GM23338 (cell line): ENCODE results near the gene LYPLAL1. TPM values are rescaled to one million over a fixed set of nuclear protein-coding genes. Genes with fewer than 3 reads are reported as not detected.

ENCODE experiments used
- ATAC-seq: fragments of 200-7000 bp; cut with Tn5 transposase; 3 replicates; pipeline ENCODE4 v1.9.1; 2020
- DNase-seq: peaks from one replicate; pipeline ENCODE4 v3.0.0-alpha.2; 2015; ENCODE audit warnings: low spot score
- H2AFZ ChIP-seq: fragments of 200-600 bp; sonication (generic); 2 replicates; pipeline ENCODE4 v1.8.0; 2016; ENCODE audit warnings: antibody characterized with exemption, mild to moderate bottlenecking, moderate library complexity
- H3F3A ChIP-seq: fragments of 200-600 bp; sonication (generic); replicated peaks from 2 replicates; pipeline ENCODE4 v1.8.0; 2017; ENCODE audit warnings: antibody characterized with exemption, mixed run types, low read depth
- H3K27ac ChIP-seq: fragments of 200-600 bp; sonication (generic); 2 replicates; pipeline ENCODE4 v1.6.1; 2016; ENCODE audit warnings: low read depth
- H3K27me3 ChIP-seq: fragments of 200-600 bp; sonication (generic); 2 replicates; pipeline ENCODE4 v1.8.0; 2016; ENCODE audit warnings: mild to moderate bottlenecking, mixed run types, moderate library complexity; ENCODE audit not compliant: insufficient read depth
- H3K36me3 ChIP-seq: fragments of 200-600 bp; sonication (generic); 2 replicates; pipeline ENCODE4 v1.8.0; 2016; ENCODE audit warnings: mild to moderate bottlenecking; ENCODE audit not compliant: insufficient read depth
- H3K4me1 ChIP-seq: fragments of 200-600 bp; sonication (generic); 2 replicates; pipeline ENCODE4 v1.8.0; 2016; ENCODE audit warnings: mild to moderate bottlenecking, moderate library complexity; ENCODE audit not compliant: insufficient read depth
- H3K4me2 ChIP-seq: fragments of 200-600 bp; sonication (generic); 2 replicates; pipeline ENCODE4 v1.7.1; 2017; ENCODE audit warnings: mixed run types
- H3K4me3 ChIP-seq: fragments of 200-600 bp; sonication (generic); 2 replicates; pipeline ENCODE4 v1.6.1; 2016; ENCODE audit warnings: mixed run types
- H3K79me2 ChIP-seq: fragments of 200-600 bp; sonication (generic); replicated peaks from 2 replicates; pipeline ENCODE4 v1.8.0; 2017; ENCODE audit warnings: mild to moderate bottlenecking; ENCODE audit not compliant: insufficient read depth
- H3K9me2 ChIP-seq: fragments of 200-600 bp; sonication (generic); 2 replicates; pipeline ENCODE4 v1.8.0; 2017; ENCODE audit not compliant: insufficient read depth
- H4K20me1 ChIP-seq: fragments of 200-600 bp; sonication (generic); replicated peaks from 2 replicates; pipeline ENCODE4 v1.8.0; 2017; ENCODE audit warnings: mild to moderate bottlenecking; ENCODE audit not compliant: insufficient read depth
- H3K27ac Mint-ChIP-seq: 2 replicates; pipeline ENCODE4 v1.8.0; 2020; ENCODE audit warnings: inconsistent platforms, mild to moderate bottlenecking, moderate library complexity, mixed read lengths
- H3K27me3 Mint-ChIP-seq: 3 replicates; pipeline ENCODE4 v1.8.0; 2022; ENCODE audit warnings: low read depth, mild to moderate bottlenecking, moderate library complexity, mixed read lengths, inconsistent platforms; ENCODE audit not compliant: insufficient read depth, poor library complexity
- H3K36me3 Mint-ChIP-seq: 3 replicates; pipeline ENCODE4 v1.8.0; 2021; ENCODE audit warnings: low read depth, mild to moderate bottlenecking, inconsistent platforms, moderate library complexity, mixed read lengths
- H3K4me1 Mint-ChIP-seq: 3 replicates; pipeline ENCODE4 v1.8.0; 2020; ENCODE audit warnings: mild to moderate bottlenecking, inconsistent platforms, mixed read lengths
- H3K4me3 Mint-ChIP-seq: 3 replicates; pipeline ENCODE4 v1.8.0; 2021; ENCODE audit warnings: moderate library complexity, mild to moderate bottlenecking, inconsistent platforms, mixed read lengths
- H3K9me3 Mint-ChIP-seq: 3 replicates; pipeline ENCODE4 v1.8.0; 2020; ENCODE audit warnings: moderate library complexity, mild to moderate bottlenecking, inconsistent platforms, mixed read lengths
- EZH2 ChIP-seq: fragments of 200-600 bp; sonication (generic); IDR thresholded peaks from one replicate; pipeline ENCODE4 v1.8.0; 2017; ENCODE audit warnings: antibody characterized with exemption, mild to moderate bottlenecking, low read depth; ENCODE audit not compliant: unreplicated experiment
- EZH2phosphoT487 ChIP-seq: fragments of 200-600 bp; sonication (generic); IDR thresholded peaks from one replicate; pipeline ENCODE4 v1.8.1; 2018; ENCODE audit warnings: antibody characterized with exemption; ENCODE audit not compliant: unreplicated experiment
- JUNB ChIP-seq: IDR thresholded peaks from one replicate; pipeline ENCODE4 v1.6.1; 2016; ENCODE audit warnings: antibody characterized with exemption; ENCODE audit not compliant: unreplicated experiment
- STAT1 ChIP-seq: IDR thresholded peaks from one replicate; pipeline ENCODE4 v1.6.1; 2016; ENCODE audit warnings: antibody characterized with exemption; ENCODE audit not compliant: unreplicated experiment
- ZNF331 ChIP-seq: fragments of 250-450 bp; sonication (Bioruptor Pico); IDR thresholded peaks from 2 replicates; pipeline ENCODE4 v1.5.0; 2020; ENCODE audit warnings: low read depth, mild to moderate bottlenecking, moderate library complexity
- polyA plus RNA-seq: library from polyadenylated mRNA; unstranded; fragments of >200 nt; fragmentation: Nextera tagmentation; extraction: Ambion mirVana; gene quantifications from 2 replicates; pipeline ENCODE4 v1.2.1, GENCODE V29; 2016
- total RNA-seq: library from RNA; depleted of rRNA; stranded (reverse); fragments of >200 nt; shearing (Covaris generic); gene quantifications from 2 replicates; pipeline ENCODE4 v1.2.3, GENCODE V29; 2014
- TF ChIP-seq, protein P1 (sequence below): fragments of 250-450 bp; sonication (Bioruptor Pico); IDR thresholded peaks from 2 replicates; pipeline ENCODE4 v1.5.0; 2020; ENCODE audit warnings: mild to moderate bottlenecking, moderate library complexity
- TF ChIP-seq, protein P2 (sequence below): IDR thresholded peaks from 2 replicates; pipeline ENCODE4 v1.6.1; 2016; ENCODE audit warnings: antibody characterized with exemption

LYPLAL1 gene
- total and polyA plus RNA-seq, 2 experiments from 2014 or later: 9.9 to 60.2 TPM

DNA sequence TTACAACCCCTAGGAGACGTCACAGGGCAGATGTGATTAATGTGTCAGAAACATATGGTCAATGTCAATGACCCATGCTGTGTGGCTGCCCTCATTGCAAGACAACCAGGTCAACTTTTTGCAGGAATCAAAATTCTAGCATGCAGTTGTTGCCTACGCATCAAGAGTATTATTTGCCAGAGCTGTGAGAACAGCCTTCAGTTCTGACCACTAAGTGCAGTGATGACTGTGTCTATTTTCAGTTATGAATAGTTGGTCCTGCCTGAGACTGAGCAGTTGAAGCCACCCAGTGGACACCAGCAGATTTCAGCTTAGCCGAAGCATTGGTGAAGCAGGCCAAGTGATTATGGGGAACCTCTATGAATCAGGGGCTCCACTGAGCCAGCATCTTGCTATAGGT lies 47.3 kb downstream of the LYPLAL1 start (continued):
- TF ChIP-seq, protein P1, sequence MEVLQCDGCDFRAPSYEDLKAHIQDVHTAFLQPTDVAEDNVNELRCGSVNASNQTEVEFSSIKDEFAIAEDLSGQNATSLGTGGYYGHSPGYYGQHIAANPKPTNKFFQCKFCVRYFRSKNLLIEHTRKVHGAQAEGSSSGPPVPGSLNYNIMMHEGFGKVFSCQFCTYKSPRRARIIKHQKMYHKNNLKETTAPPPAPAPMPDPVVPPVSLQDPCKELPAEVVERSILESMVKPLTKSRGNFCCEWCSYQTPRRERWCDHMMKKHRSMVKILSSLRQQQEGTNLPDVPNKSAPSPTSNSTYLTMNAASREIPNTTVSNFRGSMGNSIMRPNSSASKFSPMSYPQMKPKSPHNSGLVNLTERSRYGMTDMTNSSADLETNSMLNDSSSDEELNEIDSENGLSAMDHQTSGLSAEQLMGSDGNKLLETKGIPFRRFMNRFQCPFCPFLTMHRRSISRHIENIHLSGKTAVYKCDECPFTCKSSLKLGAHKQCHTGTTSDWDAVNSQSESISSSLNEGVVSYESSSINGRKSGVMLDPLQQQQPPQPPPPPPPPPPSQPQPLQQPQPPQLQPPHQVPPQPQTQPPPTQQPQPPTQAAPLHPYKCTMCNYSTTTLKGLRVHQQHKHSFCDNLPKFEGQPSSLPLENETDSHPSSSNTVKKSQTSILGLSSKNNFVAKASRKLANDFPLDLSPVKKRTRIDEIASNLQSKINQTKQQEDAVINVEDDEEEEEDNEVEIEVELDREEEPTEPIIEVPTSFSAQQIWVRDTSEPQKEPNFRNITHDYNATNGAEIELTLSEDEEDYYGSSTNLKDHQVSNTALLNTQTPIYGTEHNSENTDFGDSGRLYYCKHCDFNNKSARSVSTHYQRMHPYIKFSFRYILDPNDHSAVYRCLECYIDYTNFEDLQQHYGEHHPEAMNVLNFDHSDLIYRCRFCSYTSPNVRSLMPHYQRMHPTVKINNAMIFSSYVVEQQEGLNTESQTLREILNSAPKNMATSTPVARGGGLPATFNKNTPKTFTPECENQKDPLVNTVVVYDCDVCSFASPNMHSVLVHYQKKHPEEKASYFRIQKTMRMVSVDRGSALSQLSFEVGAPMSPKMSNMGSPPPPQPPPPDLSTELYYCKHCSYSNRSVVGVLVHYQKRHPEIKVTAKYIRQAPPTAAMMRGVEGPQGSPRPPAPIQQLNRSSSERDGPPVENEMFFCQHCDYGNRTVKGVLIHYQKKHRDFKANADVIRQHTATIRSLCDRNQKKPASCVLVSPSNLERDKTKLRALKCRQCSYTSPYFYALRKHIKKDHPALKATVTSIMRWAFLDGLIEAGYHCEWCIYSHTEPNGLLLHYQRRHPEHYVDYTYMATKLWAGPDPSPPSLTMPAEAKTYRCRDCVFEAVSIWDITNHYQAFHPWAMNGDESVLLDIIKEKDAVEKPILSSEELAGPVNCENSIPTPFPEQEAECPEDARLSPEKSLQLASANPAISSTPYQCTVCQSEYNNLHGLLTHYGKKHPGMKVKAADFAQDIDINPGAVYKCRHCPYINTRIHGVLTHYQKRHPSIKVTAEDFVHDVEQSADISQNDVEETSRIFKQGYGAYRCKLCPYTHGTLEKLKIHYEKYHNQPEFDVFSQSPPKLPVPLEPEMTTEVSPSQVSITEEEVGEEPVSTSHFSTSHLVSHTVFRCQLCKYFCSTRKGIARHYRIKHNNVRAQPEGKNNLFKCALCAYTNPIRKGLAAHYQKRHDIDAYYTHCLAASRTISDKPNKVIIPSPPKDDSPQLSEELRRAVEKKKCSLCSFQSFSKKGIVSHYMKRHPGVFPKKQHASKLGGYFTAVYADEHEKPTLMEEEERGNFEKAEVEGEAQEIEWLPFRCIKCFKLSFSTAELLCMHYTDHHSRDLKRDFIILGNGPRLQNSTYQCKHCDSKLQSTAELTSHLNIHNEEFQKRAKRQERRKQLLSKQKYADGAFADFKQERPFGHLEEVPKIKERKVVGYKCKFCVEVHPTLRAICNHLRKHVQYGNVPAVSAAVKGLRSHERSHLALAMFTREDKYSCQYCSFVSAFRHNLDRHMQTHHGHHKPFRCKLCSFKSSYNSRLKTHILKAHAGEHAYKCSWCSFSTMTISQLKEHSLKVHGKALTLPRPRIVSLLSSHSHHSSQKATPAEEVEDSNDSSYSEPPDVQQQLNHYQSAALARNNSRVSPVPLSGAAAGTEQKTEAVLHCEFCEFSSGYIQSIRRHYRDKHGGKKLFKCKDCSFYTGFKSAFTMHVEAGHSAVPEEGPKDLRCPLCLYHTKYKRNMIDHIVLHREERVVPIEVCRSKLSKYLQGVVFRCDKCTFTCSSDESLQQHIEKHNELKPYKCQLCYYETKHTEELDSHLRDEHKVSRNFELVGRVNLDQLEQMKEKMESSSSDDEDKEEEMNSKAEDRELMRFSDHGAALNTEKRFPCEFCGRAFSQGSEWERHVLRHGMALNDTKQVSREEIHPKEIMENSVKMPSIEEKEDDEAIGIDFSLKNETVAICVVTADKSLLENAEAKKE (CRISPR knock-in tag): no peak

DNA sequence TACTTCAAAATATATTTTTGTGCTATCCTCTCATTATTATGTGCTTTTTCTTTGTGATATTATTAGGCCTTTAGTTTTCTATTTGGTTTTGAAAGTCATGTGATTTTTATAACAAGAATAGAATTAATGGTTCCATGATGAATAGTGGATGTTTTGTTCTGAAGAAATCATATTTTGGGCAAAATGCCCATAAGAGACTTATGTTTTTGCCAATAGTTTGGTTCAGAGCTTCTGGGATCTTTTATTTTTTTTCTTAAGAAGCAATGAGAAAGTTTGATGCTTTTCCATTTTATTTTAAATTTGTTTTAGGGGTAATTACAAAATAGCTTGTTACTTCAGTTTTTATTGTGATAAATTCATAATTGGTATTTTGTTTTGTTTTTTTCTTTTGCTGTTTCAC lies 49.8 kb downstream of the LYPLAL1 start:
- ATAC-seq (no peak), DNase-seq (no peak)
- Mint-ChIP-seq H3K4me3 (no peak overlapping the region), H3K36me3 (no peaks in the 10 kb centered on the region), H3K9me3 (no peaks in the 10 kb centered on the region), H3K27me3 (no peaks in the 10 kb centered on the region), H3K27ac (no peak overlapping the region), H3K4me1 (no peaks in the 10 kb centered on the region)
- H3K27me3 ChIP-seq: no peaks in the 10 kb centered on the region
- no peaks in the 10 kb centered on the region for H3K79me2 ChIP-seq
- peaks cover 6% of the 10 kb centered on the region; the same call in 1 of the 2 replicates for H3K9me2 ChIP-seq
- H3K4me2 ChIP-seq: no peak overlapping the region
- no peaks in the 10 kb centered on the region for H4K20me1 ChIP-seq
- H3K36me3 ChIP-seq: no peaks in the 10 kb centered on the region
- H3K4me1 ChIP-seq: no peaks in the 10 kb centered on the region
- no peaks in the 10 kb centered on the region for H3F3A ChIP-seq
- H3K27ac ChIP-seq: no peak overlapping the region
- no peak overlapping the region for H2AFZ ChIP-seq
- H3K4me3 ChIP-seq: no peak overlapping the region
- no peak for TF ChIP-seq JUNB
- TF ChIP-seq, protein P2, sequence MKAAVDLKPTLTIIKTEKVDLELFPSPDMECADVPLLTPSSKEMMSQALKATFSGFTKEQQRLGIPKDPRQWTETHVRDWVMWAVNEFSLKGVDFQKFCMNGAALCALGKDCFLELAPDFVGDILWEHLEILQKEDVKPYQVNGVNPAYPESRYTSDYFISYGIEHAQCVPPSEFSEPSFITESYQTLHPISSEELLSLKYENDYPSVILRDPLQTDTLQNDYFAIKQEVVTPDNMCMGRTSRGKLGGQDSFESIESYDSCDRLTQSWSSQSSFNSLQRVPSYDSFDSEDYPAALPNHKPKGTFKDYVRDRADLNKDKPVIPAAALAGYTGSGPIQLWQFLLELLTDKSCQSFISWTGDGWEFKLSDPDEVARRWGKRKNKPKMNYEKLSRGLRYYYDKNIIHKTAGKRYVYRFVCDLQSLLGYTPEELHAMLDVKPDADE: no peak
- TF ChIP-seq, protein P1 (CRISPR knock-in tag): no peak
- no peak for TF ChIP-seq EZH2phosphoT487
- TF ChIP-seq EZH2: no peak
- no peak for TF ChIP-seq ZNF331
- TF ChIP-seq STAT1: no peak
